ACC112 (cell line): ENCODE results near the gene LRRC27.
"Not testable (repeated sequence)": the region's sequence is repeated elsewhere in the genome, so short reads cannot be mapped to it uniquely, and the experiment has no call there.

Source experiments
- H2AFZ ChIP-seq: fragments of 200-600 bp; sonication (generic); one replicate; pipeline ENCODE4 v1.6.0; 2017; ENCODE audit warnings: antibody characterized with exemption, low read length; ENCODE audit not compliant: unreplicated experiment
- H3K27ac ChIP-seq: fragments of 200-600 bp; sonication (generic); 2 replicates; pipeline ENCODE4 v1.5.1; 2014; ENCODE audit warnings: low read depth, mild to moderate bottlenecking, antibody characterized with exemption, low read length, moderate library complexity
- H3K27me3 ChIP-seq: fragments of 200-600 bp; sonication (generic); 2 replicates; pipeline ENCODE4 v1.6.1; 2014; ENCODE audit warnings: mild to moderate bottlenecking, antibody characterized with exemption, low read length, moderate library complexity, mixed read lengths; ENCODE audit not compliant: insufficient read depth
- H3K36me3 ChIP-seq: fragments of 200-600 bp; sonication (generic); 2 replicates; pipeline ENCODE4 v1.6.1; 2016; ENCODE audit warnings: mild to moderate bottlenecking, antibody characterized with exemption, low read length, moderate library complexity, mixed read lengths; ENCODE audit not compliant: insufficient read depth
- H3K4me1 ChIP-seq: fragments of 200-600 bp; sonication (generic); one replicate; pipeline ENCODE4 v1.6.1; 2016; ENCODE audit warnings: low read length, mixed read lengths; ENCODE audit not compliant: insufficient read depth, unreplicated experiment, control insufficient read depth
- H3K4me3 ChIP-seq: fragments of 200-600 bp; sonication (generic); 2 replicates; pipeline ENCODE4 v1.5.1; 2014; ENCODE audit warnings: mild to moderate bottlenecking, low read depth, low read length
- H3K79me2 ChIP-seq: fragments of 200-600 bp; sonication (generic); one replicate; pipeline ENCODE4 v1.6.0; 2016; ENCODE audit warnings: low read length; ENCODE audit not compliant: control insufficient read depth, unreplicated experiment, insufficient read depth

Gene LRRC27

GRCh38 chr10:132351611-132352010 lies 19.6 kb downstream of the LRRC27 start:
- H3K27ac ChIP-seq, result no peak overlapping the region
- H3K36me3 ChIP-seq, result no peaks in the 10 kb centered on the region
- no peaks in the 10 kb centered on the region for H3K4me1 ChIP-seq
- H3K79me2 ChIP-seq, result no peaks in the 10 kb centered on the region
- H3K4me3 ChIP-seq, result no peak overlapping the region
- no peak overlapping the region for H2AFZ ChIP-seq
- no peaks in the 10 kb centered on the region for H3K27me3 ChIP-seq

GRCh38 chr10:132352462-132353308 lies 20.7 kb downstream of the LRRC27 start:
- H3K36me3 ChIP-seq, H3K27me3 ChIP-seq, H3K4me3 ChIP-seq, H3K27ac ChIP-seq, H3K4me1 ChIP-seq, H3K79me2 ChIP-seq, H2AFZ ChIP-seq: not testable (repeated sequence)

DNA sequence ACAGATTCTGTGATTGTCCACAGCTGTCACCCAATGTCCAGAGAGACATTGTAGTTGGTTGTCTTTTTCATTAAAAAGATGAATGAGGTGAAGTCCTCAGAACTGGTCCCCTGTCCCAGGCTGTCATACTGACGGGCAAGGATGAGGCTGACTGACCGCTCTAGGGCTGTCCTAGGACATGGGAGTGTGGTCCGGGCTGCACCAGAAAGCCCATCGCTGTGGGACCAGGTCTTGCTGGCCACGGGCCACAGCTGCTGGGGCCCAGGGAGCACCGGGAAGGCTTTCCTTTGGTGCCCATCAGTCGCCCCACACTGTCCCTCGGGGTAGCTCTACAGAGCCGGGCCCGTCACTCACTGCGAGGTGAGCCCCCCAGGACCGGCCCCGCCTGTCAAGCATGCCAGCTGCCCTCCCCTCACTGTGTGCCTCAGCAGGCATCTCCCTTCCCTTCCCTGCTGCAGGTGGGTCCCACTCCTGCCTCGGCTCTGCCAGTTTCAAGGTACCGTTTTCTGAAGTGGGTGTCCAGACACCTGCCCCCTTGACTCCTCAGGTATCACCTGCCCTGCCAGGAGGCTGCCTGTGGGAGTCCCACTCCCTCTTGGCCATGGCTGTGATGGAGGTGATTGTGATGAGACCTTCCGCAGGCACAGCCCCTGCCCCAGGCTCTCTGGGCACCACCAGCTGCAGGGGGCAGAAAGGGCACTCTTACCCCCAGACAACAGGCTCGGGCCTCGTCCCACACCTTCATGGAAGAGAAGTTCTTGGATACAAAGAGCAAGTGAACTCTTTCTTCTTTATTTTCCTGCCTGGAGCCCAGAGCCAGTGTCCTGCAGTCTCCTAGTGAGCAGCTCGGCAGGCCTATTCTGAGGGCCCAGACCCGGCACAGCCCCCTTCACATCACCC lies 21.7 kb downstream of the LRRC27 start:
- Histone ChIP-seq H2AFZ (no peak overlapping the region), H3K27ac (no peak overlapping the region), H3K4me1 (no peaks in the 10 kb centered on the region), H3K4me3 (no peak overlapping the region), H3K36me3 (no peaks in the 10 kb centered on the region), H3K27me3 (no peaks in the 10 kb centered on the region), H3K79me2 (no peaks in the 10 kb centered on the region)

- no peaks in the 10 kb centered on the region for H3K79me2 ChIP-seq
- no peak overlapping the region for H2AFZ ChIP-seq
- no peaks in the 10 kb centered on the region for H3K36me3 ChIP-seq
- no peaks in the 10 kb centered on the region for H3K4me1 ChIP-seq
- no peaks in the 10 kb centered on the region for H3K27me3 ChIP-seq
- H3K4me3 ChIP-seq, result no peak overlapping the region
- H3K27ac ChIP-seq, result no peak overlapping the region
Observed at GRCh38 chr10:132354356-132355094, 22.5 kb downstream of the LRRC27 start.

DNA sequence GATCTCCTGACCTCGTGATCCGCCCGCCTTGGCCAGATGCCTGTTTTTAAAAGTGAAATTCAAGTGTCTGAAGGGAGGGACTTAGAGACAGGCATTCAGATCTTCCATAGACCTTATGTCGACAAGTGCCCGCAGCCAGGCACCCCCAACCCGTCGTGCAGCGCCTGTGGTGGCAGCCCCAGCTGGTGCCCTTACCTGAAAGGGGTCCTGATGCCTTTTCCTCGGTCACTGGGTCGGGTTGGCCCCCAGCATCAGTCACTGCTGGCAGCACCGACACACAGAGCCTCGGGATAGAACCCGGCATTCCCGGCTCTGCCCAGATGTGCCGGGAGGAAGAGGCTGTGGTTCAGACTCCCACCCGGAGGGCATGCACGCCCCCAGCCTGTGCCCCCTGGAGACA lies 23.3 kb downstream of the LRRC27 start:
- H3K27ac ChIP-seq, result no peak overlapping the region
- H3K4me1 ChIP-seq, result no peaks in the 10 kb centered on the region
- no peak overlapping the region for H2AFZ ChIP-seq
- no peaks in the 10 kb centered on the region for H3K36me3 ChIP-seq
- no peaks in the 10 kb centered on the region for H3K79me2 ChIP-seq
- no peaks in the 10 kb centered on the region for H3K27me3 ChIP-seq
- H3K4me3 ChIP-seq, result no peak overlapping the region

DNA sequence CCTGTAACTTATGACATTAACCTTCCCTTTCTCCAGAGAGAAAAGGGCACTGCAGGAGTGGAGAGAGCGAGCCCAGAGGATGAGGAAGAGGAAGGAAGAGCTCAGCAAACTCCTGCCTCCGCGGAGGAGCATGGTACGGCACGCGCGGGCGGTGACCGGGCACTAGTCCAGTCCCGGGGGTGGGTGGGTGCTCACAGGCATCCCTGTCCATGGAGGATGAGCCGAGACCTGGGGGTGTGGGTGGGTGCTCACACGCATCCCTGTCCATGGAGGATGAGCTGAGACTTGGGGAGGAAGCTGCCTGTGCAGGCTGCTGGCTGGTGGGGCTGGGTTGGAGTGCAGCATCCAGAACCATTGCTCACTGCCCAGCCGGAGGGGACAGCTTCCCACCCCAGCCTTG lies 23.8 kb downstream of the LRRC27 start:
- Histone ChIP-seq H3K4me3 (no peak overlapping the region), H2AFZ (no peak overlapping the region), H3K79me2 (no peaks in the 10 kb centered on the region), H3K27me3 (no peaks in the 10 kb centered on the region), H3K27ac (no peak overlapping the region), H3K4me1 (no peaks in the 10 kb centered on the region), H3K36me3 (no peaks in the 10 kb centered on the region)

DNA sequence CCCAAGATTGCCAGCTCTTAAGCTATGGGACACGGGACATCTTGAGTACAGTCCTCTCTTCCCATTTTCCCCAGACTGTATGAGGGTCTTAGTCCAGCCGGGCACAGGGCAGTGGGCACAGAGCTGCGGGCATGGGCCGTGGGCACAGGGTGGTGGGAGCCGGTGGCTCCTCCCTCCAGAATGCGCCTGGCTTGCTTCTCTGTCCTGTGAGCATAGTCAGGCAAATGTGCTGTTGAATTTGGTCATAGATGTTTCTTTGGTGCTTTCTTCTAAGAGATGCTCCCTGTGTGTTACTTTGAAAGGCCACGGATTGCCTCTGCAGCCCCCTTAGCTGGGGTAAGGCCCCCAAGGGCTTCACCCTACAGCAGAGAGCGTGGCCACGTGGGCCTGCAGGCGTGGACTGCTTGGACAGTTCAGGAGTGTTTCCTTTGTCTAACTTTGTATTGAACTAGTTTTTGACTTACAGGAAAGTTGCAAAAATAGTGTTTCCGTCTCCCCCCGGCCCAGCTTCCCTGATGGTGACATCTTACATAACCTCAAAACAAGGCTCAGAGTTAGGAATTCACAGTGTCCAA lies 24.7 kb downstream of the LRRC27 start:
- no peak overlapping the region for H3K27ac ChIP-seq
- no peaks in the 10 kb centered on the region for H3K36me3 ChIP-seq
- no peaks in the 10 kb centered on the region for H3K79me2 ChIP-seq
- H3K4me1 ChIP-seq, result no peaks in the 10 kb centered on the region
- H3K27me3 ChIP-seq, result no peaks in the 10 kb centered on the region
- no peak overlapping the region for H2AFZ ChIP-seq
- no peak overlapping the region for H3K4me3 ChIP-seq

DNA sequence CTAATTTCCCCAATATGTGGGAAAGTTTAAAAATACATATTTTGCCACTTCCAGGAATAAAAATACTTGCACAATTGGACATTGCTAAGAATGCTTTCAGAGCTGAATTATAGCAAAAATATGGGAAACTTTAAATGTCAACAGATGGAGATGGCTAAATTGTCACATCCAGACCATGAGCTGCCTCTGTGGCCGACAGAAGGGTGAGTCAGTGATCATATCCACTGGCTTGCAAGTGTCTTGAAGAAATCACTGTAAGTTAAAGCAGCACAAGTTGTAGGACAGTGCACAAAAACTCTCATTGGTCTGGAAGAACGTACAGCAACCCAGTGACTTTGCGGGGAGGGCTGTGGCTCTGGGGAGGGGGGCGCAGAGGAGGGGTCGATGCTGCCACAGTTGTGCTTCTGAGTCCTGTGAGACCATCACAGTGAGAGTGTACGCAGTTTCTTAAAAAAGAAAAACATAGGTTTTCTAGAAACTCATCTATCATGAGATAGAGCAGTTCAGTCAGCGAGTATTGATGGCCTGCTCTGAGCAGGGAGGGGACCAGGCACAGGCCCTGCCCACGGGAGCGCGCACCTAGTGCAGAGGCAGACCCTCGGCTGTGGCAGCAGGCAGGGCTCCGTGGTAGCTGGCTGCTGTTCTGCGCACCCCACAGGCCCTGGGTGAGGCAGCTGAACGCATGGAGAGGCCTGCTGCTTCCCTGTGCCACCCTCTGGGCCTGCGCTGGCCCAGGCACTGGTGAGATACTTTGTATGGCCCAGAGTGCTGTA lies 25.5 kb downstream of the LRRC27 start:
- H2AFZ ChIP-seq, result no peak overlapping the region

DNA sequence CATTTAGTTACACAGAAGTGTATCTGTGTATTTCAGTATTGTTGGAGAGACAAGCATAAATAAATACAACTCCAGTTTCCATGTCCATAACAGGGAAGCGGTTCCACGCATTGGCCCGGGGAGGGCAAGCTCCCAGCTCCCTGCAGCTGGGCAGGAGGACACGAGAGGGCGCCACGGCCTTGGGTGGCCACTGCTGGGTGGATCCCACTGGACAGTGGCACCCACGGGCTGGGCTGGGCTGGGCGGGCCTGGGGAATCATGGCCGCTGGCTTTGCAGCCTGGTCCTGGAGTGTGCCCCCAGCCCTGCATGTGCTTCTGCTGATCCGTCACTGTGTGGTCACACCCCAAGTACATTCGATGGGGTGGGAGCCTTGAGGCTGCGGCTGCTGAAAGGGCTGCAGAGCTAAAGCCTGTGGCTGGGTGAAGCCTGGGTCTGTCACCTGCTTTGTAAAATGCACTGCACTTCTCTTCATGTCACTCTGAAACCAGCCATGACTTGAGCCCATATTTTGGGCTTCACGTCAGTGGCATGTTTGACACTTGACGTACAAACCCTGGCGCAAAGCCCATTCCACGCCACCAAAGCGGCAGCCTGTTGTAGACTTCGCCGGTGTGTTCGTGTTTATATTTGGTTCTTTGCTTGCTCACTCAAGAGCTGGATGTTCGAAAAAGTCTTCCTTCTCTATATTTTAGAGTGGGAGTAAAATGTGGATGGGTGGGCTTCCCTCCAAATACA lies 27.5 kb downstream of the LRRC27 start:
- Histone ChIP-seq H3K27me3 (no peaks in the 10 kb centered on the region), H3K4me1 (no peaks in the 10 kb centered on the region), H3K4me3 (no peak overlapping the region), H3K27ac (no peak overlapping the region), H3K79me2 (no peaks in the 10 kb centered on the region), H3K36me3 (0 out of 2 replicates have a peak, but pooled peaks cover 3% of the 10 kb centered on the region), H2AFZ (no peak overlapping the region)

More for the DNA sequence above, 25.5 kb downstream of the LRRC27 start:
- no peaks in the 10 kb centered on the region for H3K4me1 ChIP-seq
- H3K4me3 ChIP-seq, result no peak overlapping the region
- no peaks in the 10 kb centered on the region for H3K79me2 ChIP-seq
- H3K27me3 ChIP-seq, result no peaks in the 10 kb centered on the region
- no peak overlapping the region for H3K27ac ChIP-seq
- H3K36me3 ChIP-seq, result no peaks in the 10 kb centered on the region
